Astrocyte (in vitro differentiated cells and primary cell): ENCODE results near the gene ZG16.

Experiments used
- CTCF ChIP-seq: IDR thresholded peaks from 2 replicates; pipeline ENCODE4 v1.5.1; 2011; ENCODE audit warnings: low read depth, mild to moderate bottlenecking, inconsistent platforms, low read length, moderate library complexity; ENCODE audit not compliant: insufficient read depth
- EZH2 ChIP-seq: IDR thresholded peaks from 2 replicates; pipeline ENCODE4 v1.6.1; 2012; ENCODE audit warnings: mild to moderate bottlenecking, low read length, inconsistent platforms; ENCODE audit not compliant: insufficient read depth

GRCh38 chr16:29770250-29770929 lies 7.7 kb upstream of the ZG16 start:
- TF ChIP-seq CTCF: no peak
- no peak for TF ChIP-seq EZH2
